Peyer's patch (tissue), 4 donors: ENCODE measurements around the gene MRNIP.

ENCODE experiments used
- CTCF ChIP-seq, 6 experiments: fragments of 450-650 bp in 4 of 6; fragments of 200-600 bp in 2 of 6; sonication (generic) in 1 of 6; IDR thresholded peaks; one replicate each; pipeline ENCODE4 v1.5.1; 2017 to 2019; ENCODE audit warnings: antibody characterized with exemption in 6 of 6, mild to moderate bottlenecking in 3 of 6, moderate library complexity in 1 of 6
- POLR2A ChIP-seq, 2 donors: fragments of 450-650 bp; IDR thresholded peaks; one replicate each; pipeline ENCODE4 v1.5.1; 2017; ENCODE audit warnings: antibody characterized with exemption in 2 of 2, mild to moderate bottlenecking in 2 of 2, moderate library complexity in 2 of 2

GRCh38 chr5:179883163-179883562 is 24.5 kb upstream of the MRNIP start:
- TF ChIP-seq CTCF (IDR thresholded peaks at IDR 0.05) (no peak), POLR2A (IDR thresholded peaks at IDR 0.05) (no peak)
